Dendritic cell treated with granulocyte-macrophage colony-stimulating factor and Interleukin-4, amounts not matched to agents 40 ng/mL and 50 ng/mL, for 4 days (primary cell): ENCODE measurements around the gene KLHL6.
"Not testable (repeated sequence)": the region's sequence is repeated elsewhere in the genome, so short reads cannot be mapped to it uniquely, and the experiment has no call there.

Source experiments
- H3K27ac Mint-ChIP-seq: one replicate; pipeline ENCODE4 v1.8.0; 2022; ENCODE audit warnings: mild to moderate bottlenecking, mixed read lengths
- H3K27me3 Mint-ChIP-seq: one replicate; pipeline ENCODE4 v1.8.0; 2022; ENCODE audit warnings: mild to moderate bottlenecking, mixed read lengths
- H3K36me3 Mint-ChIP-seq: one replicate; pipeline ENCODE4 v1.8.0; 2022; ENCODE audit warnings: low read depth, mixed read lengths
- H3K4me1 Mint-ChIP-seq: one replicate; pipeline ENCODE4 v1.8.0; 2022; ENCODE audit warnings: low read depth, mixed read lengths
- H3K4me3 Mint-ChIP-seq: one replicate; pipeline ENCODE4 v1.8.0; 2022; ENCODE audit warnings: mild to moderate bottlenecking, moderate library complexity, mixed read lengths
- H3K9me3 Mint-ChIP-seq: one replicate; pipeline ENCODE4 v1.8.0; 2022; ENCODE audit warnings: mixed read lengths
- intact Hi-C: fragments of 100-400 bp; cut with micrococcal nuclease; formaldehyde crosslinking; loops from one replicate; pipeline ENCODE4 v1.15.0; 2022

Gene KLHL6

DNA sequence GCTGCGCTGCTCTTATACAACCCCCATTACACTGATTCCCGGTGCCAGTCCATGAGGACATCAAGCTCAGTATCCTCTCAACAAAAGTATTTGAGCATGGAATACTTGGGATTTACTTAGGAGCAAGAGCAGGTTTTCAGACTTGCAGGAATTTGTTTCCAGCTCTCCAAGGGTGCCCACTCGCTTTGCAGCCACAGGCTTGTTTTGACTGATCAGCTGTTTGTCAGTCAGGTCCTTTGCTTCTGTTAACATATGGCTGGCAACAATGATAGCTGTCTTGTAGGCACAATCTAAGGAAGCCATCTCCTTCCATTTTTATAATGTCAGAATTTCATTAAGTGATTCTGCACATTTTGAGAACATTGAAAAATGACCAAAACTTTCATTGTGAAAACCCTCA is 88.9 kb downstream of the KLHL6 start:
- Mint-ChIP-seq H3K9me3 (no peaks in the 10 kb centered on the region), H3K36me3 (no peaks in the 10 kb centered on the region), H3K4me3 (no peak overlapping the region), H3K27me3 (no peaks in the 10 kb centered on the region), H3K4me1 (peaks cover 7% of the 10 kb centered on the region), H3K27ac (no peak overlapping the region)
- intact Hi-C loops, result no loop called here

GRCh38 chr3:183465710-183466109 is 89.8 kb downstream of the KLHL6 start:
- H3K27ac Mint-ChIP-seq, H3K4me3 Mint-ChIP-seq, intact Hi-C loops, H3K36me3 Mint-ChIP-seq, H3K4me1 Mint-ChIP-seq, H3K9me3 Mint-ChIP-seq, H3K27me3 Mint-ChIP-seq: not testable (repeated sequence)

DNA sequence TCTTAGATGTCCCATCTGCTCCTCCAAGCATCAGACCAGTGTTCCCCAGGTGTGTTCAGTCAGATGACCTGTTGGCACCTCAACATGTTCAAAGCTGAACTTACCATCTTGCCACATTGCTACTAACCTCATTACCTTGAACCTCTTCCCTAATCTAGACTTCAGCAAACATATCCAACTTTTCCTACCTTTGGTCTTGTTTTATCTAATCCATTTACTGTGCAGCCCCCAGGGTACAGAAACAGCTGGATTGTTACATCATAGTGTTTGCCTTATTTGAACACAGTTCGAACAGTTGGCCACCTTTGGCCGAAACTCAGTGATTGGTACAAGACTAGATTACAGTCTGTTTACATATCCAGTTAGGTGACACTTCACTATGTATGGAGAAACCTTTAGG is 91.0 kb downstream of the KLHL6 start:
- Mint-ChIP-seq H3K27ac (no peak overlapping the region), H3K36me3 (no peaks in the 10 kb centered on the region), H3K27me3 (no peaks in the 10 kb centered on the region), H3K4me3 (no peak overlapping the region), H3K4me1 (peaks cover 13% of the 10 kb centered on the region), H3K9me3 (no peaks in the 10 kb centered on the region)
- intact Hi-C loops, result no loop called here

- Mint-ChIP-seq H3K4me3 (no peak overlapping the region), H3K27ac (no peak overlapping the region), H3K4me1 (peaks cover 8% of the 10 kb centered on the region), H3K9me3 (no peaks in the 10 kb centered on the region), H3K27me3 (no peaks in the 10 kb centered on the region), H3K36me3 (peaks cover 3% of the 10 kb centered on the region)
- intact Hi-C loops, result no loop called here
These were observed 95.1 kb downstream of the KLHL6 start for GRCh38 chr3:183460081-183461055.

- H3K27ac Mint-ChIP-seq, result no peak overlapping the region
These were observed 100.4 kb downstream of the KLHL6 start for GRCh38 chr3:183455089-183455488.

GRCh38 chr3:183454064-183454463 is 101.4 kb downstream of the KLHL6 start:
- H3K36me3 Mint-ChIP-seq, result peaks cover 44% of the 10 kb centered on the region
- H3K27ac Mint-ChIP-seq, result no peak overlapping the region
- no peaks in the 10 kb centered on the region for H3K9me3 Mint-ChIP-seq
- H3K4me1 Mint-ChIP-seq, result peaks cover 3% of the 10 kb centered on the region
- intact Hi-C loops, result no loop called here
- no peaks in the 10 kb centered on the region for H3K27me3 Mint-ChIP-seq
- no peak overlapping the region for H3K4me3 Mint-ChIP-seq

More at GRCh38 chr3:183455089-183455488, 100.4 kb downstream of the KLHL6 start:
- Mint-ChIP-seq H3K9me3 (no peaks in the 10 kb centered on the region), H3K36me3 (peaks cover 44% of the 10 kb centered on the region), H3K27me3 (no peaks in the 10 kb centered on the region), H3K4me3 (no peak overlapping the region), H3K4me1 (peaks cover under 1% of the 10 kb centered on the region)
- intact Hi-C loops, result no loop called here

- Mint-ChIP-seq H3K4me1 (peaks cover 31% of the 10 kb centered on the region), H3K27ac (no peak overlapping the region), H3K4me3 (no peak overlapping the region), H3K36me3 (peaks cover 46% of the 10 kb centered on the region), H3K9me3 (no peaks in the 10 kb centered on the region), H3K27me3 (no peaks in the 10 kb centered on the region)
- intact Hi-C loops, result no loop called here
These were observed 105.7 kb downstream of the KLHL6 start for GRCh38 chr3:183449791-183450190.

GRCh38 chr3:183449391-183449790 is 106.1 kb downstream of the KLHL6 start:
- Mint-ChIP-seq H3K36me3 (peaks cover 44% of the 10 kb centered on the region), H3K4me1 (peaks cover 31% of the 10 kb centered on the region), H3K27ac (no peak overlapping the region), H3K4me3 (no peak overlapping the region), H3K27me3 (no peaks in the 10 kb centered on the region), H3K9me3 (no peaks in the 10 kb centered on the region)
- intact Hi-C loops, result no loop called here

DNA sequence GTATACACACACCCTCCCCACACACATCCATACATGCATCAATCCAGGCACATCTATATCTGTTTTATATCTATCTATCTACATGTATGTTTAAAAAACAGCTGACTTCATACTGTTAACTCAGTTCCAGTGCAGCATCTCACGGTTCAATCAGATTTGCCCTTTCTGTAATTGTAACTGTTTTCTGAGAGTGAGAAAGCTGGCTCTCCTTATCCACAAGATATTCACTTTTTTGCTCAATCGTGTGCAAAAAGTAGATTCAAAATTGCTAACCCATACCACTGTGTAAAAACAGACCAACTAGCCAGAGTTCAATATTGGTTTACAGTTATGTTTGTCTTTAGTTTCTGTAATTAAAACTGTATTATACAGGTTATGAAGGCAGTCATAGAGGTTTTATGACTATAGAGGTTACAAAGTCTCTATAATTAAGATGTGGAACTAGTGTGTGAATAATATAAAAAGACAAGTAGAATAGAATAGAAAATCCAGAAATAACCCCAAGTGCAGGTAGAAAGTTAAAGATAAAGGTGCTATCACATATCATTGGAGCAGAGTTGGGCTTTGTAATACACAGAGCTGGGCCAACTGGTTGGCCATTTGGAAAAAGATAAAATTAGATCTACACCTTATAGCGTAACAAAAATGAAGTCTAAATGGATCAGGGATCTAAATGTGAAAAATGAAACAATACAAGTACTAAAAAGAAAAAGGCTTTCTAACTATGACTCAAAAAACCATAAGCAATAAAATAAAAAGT is 107.0 kb downstream of the KLHL6 start:
- Mint-ChIP-seq H3K4me1 (peaks cover 32% of the 10 kb centered on the region), H3K27ac (peak overlapping the region; percentile 93), H3K4me3 (peak overlapping the region; percentile 27), H3K27me3 (peaks cover under 1% of the 10 kb centered on the region), H3K36me3 (peaks cover 39% of the 10 kb centered on the region), H3K9me3 (peaks cover 5% of the 10 kb centered on the region)
- intact Hi-C loops, result no loop called here

GRCh38 chr3:183447206-183448001 is 108.1 kb downstream of the KLHL6 start:
- Mint-ChIP-seq H3K27me3 (peaks cover 6% of the 10 kb centered on the region), H3K4me1 (peaks cover 37% of the 10 kb centered on the region), H3K27ac (peak overlapping the region; percentile 93), H3K9me3 (peaks cover 13% of the 10 kb centered on the region), H3K36me3 (peaks cover 38% of the 10 kb centered on the region), H3K4me3 (peak overlapping the region; percentile 88)
- intact Hi-C loops, result no loop called here

GRCh38 chr3:183446838-183447205 is 108.7 kb downstream of the KLHL6 start:
- Mint-ChIP-seq H3K27me3 (peaks cover 6% of the 10 kb centered on the region), H3K4me1 (peaks cover 42% of the 10 kb centered on the region), H3K27ac (peak overlapping the region; percentile 93), H3K9me3 (peaks cover 13% of the 10 kb centered on the region), H3K36me3 (peaks cover 32% of the 10 kb centered on the region), H3K4me3 (peak overlapping the region; percentile 88)
- intact Hi-C loops, result no loop called here

DNA sequence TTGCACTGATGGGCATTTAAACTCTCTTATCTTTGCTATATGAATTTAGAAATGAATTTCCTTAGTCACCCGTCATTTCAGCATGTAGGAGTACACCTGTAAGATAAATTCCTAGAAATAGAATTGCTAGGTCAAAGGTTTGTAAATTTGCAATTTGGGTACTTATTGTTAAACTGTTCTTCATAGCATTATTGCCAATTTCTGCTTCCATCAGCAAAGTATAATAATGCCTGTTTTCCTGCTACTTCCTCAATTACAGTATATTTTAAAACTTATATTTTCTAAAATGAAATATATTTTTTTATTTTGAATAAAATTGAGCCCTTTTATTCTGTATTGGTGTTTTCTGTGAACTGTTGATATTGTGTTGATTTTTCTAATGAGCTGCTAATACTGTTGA is 110.8 kb downstream of the KLHL6 start:
- Mint-ChIP-seq H3K27ac (no peak overlapping the region), H3K27me3 (peaks cover 6% of the 10 kb centered on the region), H3K4me1 (peaks cover 63% of the 10 kb centered on the region), H3K36me3 (peaks cover 21% of the 10 kb centered on the region), H3K9me3 (peaks cover 19% of the 10 kb centered on the region), H3K4me3 (no peak overlapping the region)
- intact Hi-C loops, result no loop called here

DNA sequence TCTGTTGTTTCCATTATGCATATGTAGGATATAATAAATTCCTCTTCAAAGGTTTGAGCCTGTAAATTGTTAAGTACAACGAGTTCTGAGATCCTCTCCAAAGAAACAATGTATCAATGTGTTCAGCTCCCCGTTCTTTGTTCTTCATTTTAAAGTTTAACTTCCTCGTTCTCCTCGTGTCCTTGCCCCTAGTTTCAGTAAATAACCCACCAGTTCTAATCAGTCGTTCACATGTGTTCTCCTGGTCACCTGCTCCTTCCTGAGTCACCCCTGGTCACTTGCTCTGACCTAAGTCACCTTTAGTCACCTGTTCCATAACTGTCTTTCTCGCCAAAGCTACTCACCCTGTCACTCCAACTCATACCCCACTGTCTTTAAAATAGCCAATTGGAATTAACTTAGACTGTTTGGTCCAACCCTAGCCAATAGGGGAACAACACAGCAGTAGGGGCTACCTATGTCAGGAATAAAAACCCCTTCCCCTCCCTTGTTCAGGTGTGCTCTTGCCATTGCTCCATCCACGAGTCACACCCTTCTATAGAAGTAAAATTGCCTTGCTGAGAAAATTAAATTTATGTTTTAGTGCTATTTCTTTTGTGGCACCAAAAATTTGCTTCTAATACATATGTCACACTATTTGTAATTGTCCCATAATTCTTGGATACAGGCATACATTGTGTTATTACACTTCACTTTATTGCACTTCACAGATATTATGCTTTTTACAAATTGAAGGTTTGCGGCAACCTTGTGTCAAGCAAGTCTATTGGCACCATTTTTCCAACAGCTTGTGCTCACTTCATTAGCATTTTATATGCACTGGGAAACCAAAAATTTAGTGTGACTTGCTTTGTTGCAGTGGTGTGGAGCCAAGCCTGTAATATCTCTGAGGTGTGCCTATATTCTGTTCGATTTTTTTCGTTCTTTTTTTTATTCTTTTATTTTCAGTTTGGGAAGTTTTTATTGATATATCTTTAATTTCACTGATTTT is 111.8 kb downstream of the KLHL6 start:
- Mint-ChIP-seq H3K27ac (peak overlapping the region; percentile 64), H3K36me3 (peaks cover 21% of the 10 kb centered on the region), H3K9me3 (peaks cover 19% of the 10 kb centered on the region), H3K4me1 (peaks cover 64% of the 10 kb centered on the region), H3K27me3 (peaks cover 6% of the 10 kb centered on the region), H3K4me3 (peak overlapping the region; percentile 18)
- intact Hi-C loops, result no loop called here
